ENCODE measurements around the gene TREM2. TPM values are rescaled to one million over a fixed set of nuclear protein-coding genes. Genes with fewer than 3 reads are reported as not detected.

TREM2 gene
- total RNA-seq, 1 donor from 2014 or later: 0.52 TPM

- Histone ChIP-seq H3K36me3 (ENCODE audit: control insufficient read depth in 3 of 3, insufficient read depth in 3 of 3, low read length in 3 of 3) (no peaks in the 10 kb centered on the region), H3K9me3 (ENCODE audit: control insufficient read depth in 3 of 3, low read length in 3 of 3) (no peaks in the 10 kb centered on the region), H3K9ac (ENCODE audit: low read depth in 1 of 3, low read length in 3 of 3) (no peak overlapping the region), H3K27ac (ENCODE audit: low read depth, low read length) (no peak overlapping the region), H3K4me1 (ENCODE audit: control insufficient read depth in 3 of 3, insufficient read depth in 3 of 3, low read length in 3 of 3) (no peaks in the 10 kb centered on the region), H3K27me3 (ENCODE audit: control insufficient read depth in 3 of 3, insufficient read depth in 3 of 3, low read length in 3 of 3) (peaks cover 3 to 26% (median 10%) of the 10 kb centered on the region in 3 donors), H3K4me3 (ENCODE audit: low read length in 3 of 3) (no peak overlapping the region)
These were observed 5.6 kb downstream of the TREM2 start for GRCh38 chr6:41157323-41157722.

GRCh38 chr6:41156771-41157170 is 6.1 kb downstream of the TREM2 start:
- H3K27me3 ChIP-seq (ENCODE audit: control insufficient read depth in 3 of 3, insufficient read depth in 3 of 3, low read length in 3 of 3): peaks cover 3 to 26% (median 10%) of the 10 kb centered on the region in 3 donors
- no peaks in the 10 kb centered on the region for H3K36me3 ChIP-seq (ENCODE audit: control insufficient read depth in 3 of 3, insufficient read depth in 3 of 3, low read length in 3 of 3)
- H3K27ac ChIP-seq (ENCODE audit: low read depth, low read length): no peak overlapping the region
- no peaks in the 10 kb centered on the region for H3K9me3 ChIP-seq (ENCODE audit: control insufficient read depth in 3 of 3, low read length in 3 of 3)
- no peak overlapping the region for H3K4me3 ChIP-seq (ENCODE audit: low read length in 3 of 3)
- H3K4me1 ChIP-seq (ENCODE audit: control insufficient read depth in 3 of 3, insufficient read depth in 3 of 3, low read length in 3 of 3): no peaks in the 10 kb centered on the region
- no peak overlapping the region for H3K9ac ChIP-seq (ENCODE audit: low read depth in 1 of 3, low read length in 3 of 3)

- Histone ChIP-seq H3K27ac (ENCODE audit: low read depth, low read length) (no peak overlapping the region), H3K9me3 (ENCODE audit: control insufficient read depth in 3 of 3, low read length in 3 of 3) (no peaks in the 10 kb centered on the region), H3K27me3 (ENCODE audit: control insufficient read depth in 3 of 3, insufficient read depth in 3 of 3, low read length in 3 of 3) (peaks cover 3 to 26% (median 10%) of the 10 kb centered on the region in 3 donors), H3K4me1 (ENCODE audit: control insufficient read depth in 3 of 3, insufficient read depth in 3 of 3, low read length in 3 of 3) (no peaks in the 10 kb centered on the region), H3K36me3 (ENCODE audit: control insufficient read depth in 3 of 3, insufficient read depth in 3 of 3, low read length in 3 of 3) (no peaks in the 10 kb centered on the region), H3K4me3 (ENCODE audit: low read length in 3 of 3) (no peak overlapping the region), H3K9ac (ENCODE audit: low read depth in 1 of 3, low read length in 3 of 3) (no peak overlapping the region)
These were observed 6.9 kb downstream of the TREM2 start for GRCh38 chr6:41156001-41156400.

- Histone ChIP-seq H3K27ac (ENCODE audit: low read depth, low read length) (no peak overlapping the region), H3K27me3 (ENCODE audit: control insufficient read depth in 3 of 3, insufficient read depth in 3 of 3, low read length in 3 of 3) (peaks cover 3 to 23% (median 10%) of the 10 kb centered on the region in 3 donors), H3K4me3 (ENCODE audit: low read length in 3 of 3) (no peak overlapping the region), H3K36me3 (ENCODE audit: control insufficient read depth in 3 of 3, insufficient read depth in 3 of 3, low read length in 3 of 3) (no peaks in the 10 kb centered on the region), H3K9ac (ENCODE audit: low read depth in 1 of 3, low read length in 3 of 3) (no peak overlapping the region), H3K9me3 (ENCODE audit: control insufficient read depth in 3 of 3, low read length in 3 of 3) (no peaks in the 10 kb centered on the region), H3K4me1 (ENCODE audit: control insufficient read depth in 3 of 3, insufficient read depth in 3 of 3, low read length in 3 of 3) (no peaks in the 10 kb centered on the region)
These were observed 7.6 kb downstream of the TREM2 start for GRCh38 chr6:41155132-41155805.

GRCh38 chr6:41153992-41154625 is 8.8 kb downstream of the TREM2 start, which contains the start of gene TREML1:
Gene TREML1, minus strand, starts transcription at chr6:41154347. Its CDS starts 59 bp downstream, at chr6:41154288.
- Histone ChIP-seq H3K27me3 (ENCODE audit: control insufficient read depth in 3 of 3, insufficient read depth in 3 of 3, low read length in 3 of 3) (peaks cover 0 to 16% (median 10%) of the 10 kb centered on the region in 3 donors), H3K27ac (ENCODE audit: low read depth, low read length) (no peak within 1 kb of the TSS), H3K9ac (ENCODE audit: low read depth in 1 of 3, low read length in 3 of 3) (no peak within 1 kb of the TSS), H3K4me3 (ENCODE audit: low read length in 3 of 3) (no peak within 1 kb of the TSS), H3K9me3 (ENCODE audit: control insufficient read depth in 3 of 3, low read length in 3 of 3) (no peaks in the 10 kb centered on the region), H3K36me3 (ENCODE audit: control insufficient read depth in 3 of 3, insufficient read depth in 3 of 3, low read length in 3 of 3) (no peaks in the 10 kb centered on the region), H3K4me1 (ENCODE audit: control insufficient read depth in 3 of 3, insufficient read depth in 3 of 3, low read length in 3 of 3) (no peaks in the 10 kb centered on the region)

GRCh38 chr6:41153451-41153850 is 9.5 kb downstream of the TREM2 start:
- no peaks in the 10 kb centered on the region for H3K4me1 ChIP-seq (ENCODE audit: control insufficient read depth in 3 of 3, insufficient read depth in 3 of 3, low read length in 3 of 3)
- H3K27ac ChIP-seq (ENCODE audit: low read depth, low read length): no peak overlapping the region
- peaks cover 0 to 5% (median 0%) of the 10 kb centered on the region in 3 donors for H3K36me3 ChIP-seq (ENCODE audit: control insufficient read depth in 3 of 3, insufficient read depth in 3 of 3, low read length in 3 of 3)

GRCh38 chr6:41150671-41151070 is 12.2 kb downstream of the TREM2 start:
- Histone ChIP-seq H3K4me3 (ENCODE audit: low read length in 3 of 3) (no peak overlapping the region), H3K27ac (ENCODE audit: low read depth, low read length) (no peak overlapping the region)

More at GRCh38 chr6:41153451-41153850, 9.5 kb downstream of the TREM2 start:
- no peak overlapping the region for H3K4me3 ChIP-seq (ENCODE audit: low read length in 3 of 3)
- no peak overlapping the region for H3K9ac ChIP-seq (ENCODE audit: low read depth in 1 of 3, low read length in 3 of 3)
- no peaks in the 10 kb centered on the region for H3K9me3 ChIP-seq (ENCODE audit: control insufficient read depth in 3 of 3, low read length in 3 of 3)
- peaks cover 0 to 10% (median 9%) of the 10 kb centered on the region in 3 donors for H3K27me3 ChIP-seq (ENCODE audit: control insufficient read depth in 3 of 3, insufficient read depth in 3 of 3, low read length in 3 of 3)

GRCh38 chr6:41147917-41148316 is 15.0 kb downstream of the TREM2 start:
- H3K4me3 ChIP-seq (ENCODE audit: low read length in 3 of 3): no peak overlapping the region
- no peaks in the 10 kb centered on the region for H3K9me3 ChIP-seq (ENCODE audit: control insufficient read depth in 3 of 3, low read length in 3 of 3)
- H3K9ac ChIP-seq (ENCODE audit: low read depth in 1 of 3, low read length in 3 of 3): no peak overlapping the region
- no peak overlapping the region for H3K27ac ChIP-seq (ENCODE audit: low read depth, low read length)
- peaks cover 0 to 5% (median 0%) of the 10 kb centered on the region in 3 donors for H3K36me3 ChIP-seq (ENCODE audit: control insufficient read depth in 3 of 3, insufficient read depth in 3 of 3, low read length in 3 of 3)
- no peaks in the 10 kb centered on the region for H3K27me3 ChIP-seq (ENCODE audit: control insufficient read depth in 3 of 3, insufficient read depth in 3 of 3, low read length in 3 of 3)
- no peaks in the 10 kb centered on the region for H3K4me1 ChIP-seq (ENCODE audit: control insufficient read depth in 3 of 3, insufficient read depth in 3 of 3, low read length in 3 of 3)

More at GRCh38 chr6:41150671-41151070, 12.2 kb downstream of the TREM2 start:
- H3K9me3 ChIP-seq (ENCODE audit: control insufficient read depth in 3 of 3, low read length in 3 of 3): no peaks in the 10 kb centered on the region
- no peaks in the 10 kb centered on the region for H3K4me1 ChIP-seq (ENCODE audit: control insufficient read depth in 3 of 3, insufficient read depth in 3 of 3, low read length in 3 of 3)
- H3K9ac ChIP-seq (ENCODE audit: low read depth in 1 of 3, low read length in 3 of 3): no peak overlapping the region
- peaks cover 0 to 5% (median 0%) of the 10 kb centered on the region in 3 donors for H3K36me3 ChIP-seq (ENCODE audit: control insufficient read depth in 3 of 3, insufficient read depth in 3 of 3, low read length in 3 of 3)
- H3K27me3 ChIP-seq (ENCODE audit: control insufficient read depth in 3 of 3, insufficient read depth in 3 of 3, low read length in 3 of 3): peaks cover 0 to 5% (median 3%) of the 10 kb centered on the region in 3 donors

- no peak overlapping the region for H3K27ac ChIP-seq (ENCODE audit: low read depth, low read length)
- no peaks in the 10 kb centered on the region for H3K9me3 ChIP-seq (ENCODE audit: control insufficient read depth in 3 of 3, low read length in 3 of 3)
- no peak overlapping the region for H3K4me3 ChIP-seq (ENCODE audit: low read length in 3 of 3)
- no peaks in the 10 kb centered on the region for H3K27me3 ChIP-seq (ENCODE audit: control insufficient read depth in 3 of 3, insufficient read depth in 3 of 3, low read length in 3 of 3)
- no peaks in the 10 kb centered on the region for H3K4me1 ChIP-seq (ENCODE audit: control insufficient read depth in 3 of 3, insufficient read depth in 3 of 3, low read length in 3 of 3)
- no peak overlapping the region for H3K9ac ChIP-seq (ENCODE audit: low read depth in 1 of 3, low read length in 3 of 3)
- H3K36me3 ChIP-seq (ENCODE audit: control insufficient read depth in 3 of 3, insufficient read depth in 3 of 3, low read length in 3 of 3): peaks cover 2 to 42% (median 23%) of the 10 kb centered on the region in 3 donors
These were observed 26.0 kb downstream of the TREM2 start for GRCh38 chr6:41136911-41137310.

All from skeletal muscle tissue (tissue), 4 donors.